ENCODE results near the gene JAML.

The JAML gene

GRCh38 chr11:118240999-118241763 is 16.4 kb upstream of the JAML start:
- no peak for DNase-seq (ENCODE audit: low read depth)
- no peak overlapping the region for H3K4me3 ChIP-seq (ENCODE audit: low read depth, low read length)

- DNase-seq (ENCODE audit: low read depth): no peak
- no peak overlapping the region for H3K4me3 ChIP-seq (ENCODE audit: low read depth, low read length)
Measured at GRCh38 chr11:118239509-118240205, 14.8 kb upstream of the JAML start.

- no peak overlapping the region for H3K4me3 ChIP-seq (ENCODE audit: low read depth, low read length)
- no peak for DNase-seq (ENCODE audit: low read depth)
Measured at GRCh38 chr11:118238929-118239328, 14.1 kb upstream of the JAML start.

GRCh38 chr11:118238421-118238820 is 13.6 kb upstream of the JAML start:
- no peak overlapping the region for H3K4me3 ChIP-seq (ENCODE audit: low read depth, low read length)
- DNase-seq (ENCODE audit: low read depth): no peak

- no peak for DNase-seq (ENCODE audit: low read depth)
- H3K4me3 ChIP-seq (ENCODE audit: low read depth, low read length): no peak overlapping the region
Measured at GRCh38 chr11:118236170-118236569, 11.4 kb upstream of the JAML start.

GRCh38 chr11:118234833-118235232 is 10.0 kb upstream of the JAML start:
- DNase-seq (ENCODE audit: low read depth): no peak
- no peak overlapping the region for H3K4me3 ChIP-seq (ENCODE audit: low read depth, low read length)

- H3K4me3 ChIP-seq (ENCODE audit: low read depth, low read length): no peak overlapping the region
- no peak for DNase-seq (ENCODE audit: low read depth)
Measured at GRCh38 chr11:118233850-118234249, 9.0 kb upstream of the JAML start.

GRCh38 chr11:118233377-118233776 is 8.6 kb upstream of the JAML start:
- DNase-seq (ENCODE audit: low read depth): no peak
- no peak overlapping the region for H3K4me3 ChIP-seq (ENCODE audit: low read depth, low read length)

GRCh38 chr11:118232659-118233058 is 7.8 kb upstream of the JAML start:
- no peak for DNase-seq (ENCODE audit: low read depth)
- H3K4me3 ChIP-seq (ENCODE audit: low read depth, low read length): no peak overlapping the region

- DNase-seq (ENCODE audit: low read depth): no peak
- no peak overlapping the region for H3K4me3 ChIP-seq (ENCODE audit: low read depth, low read length)
Measured at GRCh38 chr11:118231461-118231860, 6.7 kb upstream of the JAML start.

GRCh38 chr11:118230088-118230487 is 5.3 kb upstream of the JAML start:
- no peak overlapping the region for H3K4me3 ChIP-seq (ENCODE audit: low read depth, low read length)
- DNase-seq (ENCODE audit: low read depth): no peak

GRCh38 chr11:118229274-118229847 is 4.5 kb upstream of the JAML start:
- no peak for DNase-seq (ENCODE audit: low read depth)

GRCh38 chr11:118227865-118228785 is 3.3 kb upstream of the JAML start:
- H3K4me3 ChIP-seq (ENCODE audit: low read depth, low read length): no peak overlapping the region
- DNase-seq (ENCODE audit: low read depth): no peak

More at GRCh38 chr11:118229274-118229847, 4.5 kb upstream of the JAML start:
- H3K4me3 ChIP-seq (ENCODE audit: low read depth, low read length): no peak overlapping the region

- DNase-seq (ENCODE audit: low read depth): no peak
- no peak overlapping the region for H3K4me3 ChIP-seq (ENCODE audit: low read depth, low read length)
Measured at GRCh38 chr11:118226781-118227180, 2.0 kb upstream of the JAML start.

- no peak overlapping the region for H3K4me3 ChIP-seq (ENCODE audit: low read depth, low read length)
- no peak for DNase-seq (ENCODE audit: low read depth)
Measured at GRCh38 chr11:118226296-118226695, 1.5 kb upstream of the JAML start.

- DNase-seq (ENCODE audit: low read depth): no peak
- no peak overlapping the region for H3K4me3 ChIP-seq (ENCODE audit: low read depth, low read length)
Measured at GRCh38 chr11:118223992-118224391, 819 bp downstream of the JAML start.

- DNase-seq (ENCODE audit: low read depth): no peak
- H3K4me3 ChIP-seq (ENCODE audit: low read depth, low read length): no peak overlapping the region
Measured at GRCh38 chr11:118223570-118223969, 1.2 kb downstream of the JAML start.

- no peak overlapping the region for H3K4me3 ChIP-seq (ENCODE audit: low read depth, low read length)
Measured at GRCh38 chr11:118222437-118222836, 2.4 kb downstream of the JAML start.

GRCh38 chr11:118221419-118221818 is 3.4 kb downstream of the JAML start:
- no peak overlapping the region for H3K4me3 ChIP-seq (ENCODE audit: low read depth, low read length)
- no peak for DNase-seq (ENCODE audit: low read depth)

More at GRCh38 chr11:118222437-118222836, 2.4 kb downstream of the JAML start:
- no peak for DNase-seq (ENCODE audit: low read depth)

- H3K4me3 ChIP-seq (ENCODE audit: low read depth, low read length): no peak overlapping the region
- DNase-seq (ENCODE audit: low read depth): no peak
Measured at GRCh38 chr11:118219732-118220131, 5.1 kb downstream of the JAML start.
